Gastrocnemius medialis (tissue), 4 donors: ENCODE results near the gene TSPAN2. TPM values are rescaled to one million over a fixed set of nuclear protein-coding genes. Genes with fewer than 3 reads are reported as not detected.

ENCODE experiments used
- ATAC-seq, 2 donors: fragments of 150-250 bp; one replicate each; pipeline ENCODE4 v1.9.1; 2016
- DNase-seq, 2 donors: peaks; one replicate each; pipeline ENCODE4 v3.0.0-alpha.2; 2019
- H3K27ac ChIP-seq, 4 donors: fragments of 200-600 bp; sonication (generic); 1 replicate in 1 of 4; 2 replicates in 3 of 4; pipeline ENCODE4 v1.5.1; 2016 to 2018; ENCODE audit warnings: mild to moderate bottlenecking in 2 of 4, moderate library complexity in 1 of 4
- H3K27me3 ChIP-seq, 3 donors: fragments of 200-600 bp; sonication (generic) in 2 of 3; 1 replicate in 1 of 3; 2 replicates in 2 of 3; pipeline versions ENCODE4 v1.5.1 to v1.6.0; 2016 to 2019; ENCODE audit warnings: mild to moderate bottlenecking in 1 of 3, moderate library complexity in 1 of 3
- H3K36me3 ChIP-seq, 2 donors: fragments of 200-600 bp; sonication (generic) in 1 of 2; one replicate each; pipeline ENCODE4 v1.5.1; 2017 to 2018
- H3K4me1 ChIP-seq, 2 donors: fragments of 200-600 bp; sonication (generic) in 1 of 2; one replicate each; pipeline ENCODE4 v1.5.1; 2016 to 2017; ENCODE audit warnings: mild to moderate bottlenecking in 2 of 2
- H3K4me3 ChIP-seq, 4 donors: fragments of 200-600 bp; sonication (generic) in 3 of 4; 1 replicate in 1 of 4; 2 replicates in 3 of 4; pipeline ENCODE4 v1.5.1; 2016 to 2019; ENCODE audit warnings: mild to moderate bottlenecking in 2 of 4
- H3K9me3 ChIP-seq, 3 donors: fragments of 200-600 bp; sonication (generic) in 2 of 3; 1 replicate in 1 of 3; 2 replicates in 2 of 3; pipeline ENCODE4 v1.5.1; 2016 to 2019
- CTCF ChIP-seq, 5 experiments: fragments of 450-650 bp in 3 of 5; fragments of 200-600 bp in 2 of 5; sonication (generic) in 2 of 5; IDR thresholded peaks in 4 of 5; conservative IDR thresholded peaks in 1 of 5; 1 replicate in 4 of 5; 2 replicates in 1 of 5; pipeline ENCODE4 v1.5.1; 2016 to 2019; ENCODE audit warnings: antibody characterized with exemption in 5 of 5, mild to moderate bottlenecking in 3 of 5, moderate library complexity in 3 of 5
- POLR2A ChIP-seq, 2 donors: fragments of 450-650 bp; IDR thresholded peaks; one replicate each; pipeline ENCODE4 v1.6.1; 2017; ENCODE audit warnings: antibody characterized with exemption in 2 of 2, mild to moderate bottlenecking in 2 of 2, moderate library complexity in 2 of 2
- in situ Hi-C, 4 donors: fragments of 200-750 bp; cut with MboI; loops; one replicate each; pipeline versions ENCODE4 v1.15.0 to v1.8.0; 2017; ENCODE audit warnings: low sequenced_read_pairs in 4 of 4
- intact Hi-C: fragments of 100-400 bp; cut with DNase I; formaldehyde crosslinking; loops from one replicate; pipeline ENCODE4 v1.15.1; 2023; ENCODE audit warnings: low total_unique reads
- total RNA-seq, 4 donors: library from RNA; depleted of rRNA; stranded (reverse); fragments of >200 nt; gene quantifications; one replicate each; pipeline versions ENCODE4 v1.1.0 to v1.2.3, GENCODE V29; 2016

Gene TSPAN2
- total RNA-seq, 4 donors from 2014 or later: 0.70 to 2.6 (median 2.0) TPM; not detected in 1

- ATAC-seq (no peak), DNase-seq (no peak)
- Histone ChIP-seq H3K36me3 (no peaks in the 10 kb centered on the region), H3K9me3 (no peaks in the 10 kb centered on the region), H3K4me1 (no peaks in the 10 kb centered on the region), H3K4me3 (no peak overlapping the region), H3K27me3 (no peaks in the 10 kb centered on the region), H3K27ac (no peak overlapping the region)
- TF ChIP-seq POLR2A (IDR thresholded peaks at IDR 0.05) (no peak), CTCF (IDR thresholded peaks at IDR 0.05 in 4 of 5, conservative IDR thresholded peaks at IDR 0.05 in 1 of 5) (no peak)
- intact Hi-C loops (no loop called here), in situ Hi-C loops (no loop called here)
Observed at GRCh38 chr1:115036814-115037507, 52.3 kb downstream of the TSPAN2 start.

- intact Hi-C loops: no loop called here
- Histone ChIP-seq H3K27ac (no peak overlapping the region), H3K9me3 (no peaks in the 10 kb centered on the region), H3K4me1 (no peaks in the 10 kb centered on the region), H3K27me3 (no peaks in the 10 kb centered on the region), H3K4me3 (no peak overlapping the region), H3K36me3 (no peaks in the 10 kb centered on the region)
- TF ChIP-seq CTCF (IDR thresholded peaks at IDR 0.05 in 4 of 5, conservative IDR thresholded peaks at IDR 0.05 in 1 of 5): no peak
- TF ChIP-seq POLR2A (IDR thresholded peaks at IDR 0.05): no peak
- DNase-seq: no peak
- ATAC-seq: no peak
- in situ Hi-C loops: no loop called here
Observed at GRCh38 chr1:115035652-115036051, 53.7 kb downstream of the TSPAN2 start.

GRCh38 chr1:115031595-115031994 lies 57.7 kb downstream of the TSPAN2 start:
- Histone ChIP-seq H3K27ac (no peak overlapping the region), H3K9me3 (no peaks in the 10 kb centered on the region), H3K4me1 (no peaks in the 10 kb centered on the region), H3K36me3 (no peaks in the 10 kb centered on the region), H3K4me3 (no peak overlapping the region), H3K27me3 (no peaks in the 10 kb centered on the region)
- intact Hi-C loops: no loop called here
- TF ChIP-seq CTCF (IDR thresholded peaks at IDR 0.05 in 4 of 5, conservative IDR thresholded peaks at IDR 0.05 in 1 of 5) (no peak), POLR2A (IDR thresholded peaks at IDR 0.05) (no peak)
- in situ Hi-C loops: no loop called here
- DNase-seq (no peak), ATAC-seq (no peak)

DNA sequence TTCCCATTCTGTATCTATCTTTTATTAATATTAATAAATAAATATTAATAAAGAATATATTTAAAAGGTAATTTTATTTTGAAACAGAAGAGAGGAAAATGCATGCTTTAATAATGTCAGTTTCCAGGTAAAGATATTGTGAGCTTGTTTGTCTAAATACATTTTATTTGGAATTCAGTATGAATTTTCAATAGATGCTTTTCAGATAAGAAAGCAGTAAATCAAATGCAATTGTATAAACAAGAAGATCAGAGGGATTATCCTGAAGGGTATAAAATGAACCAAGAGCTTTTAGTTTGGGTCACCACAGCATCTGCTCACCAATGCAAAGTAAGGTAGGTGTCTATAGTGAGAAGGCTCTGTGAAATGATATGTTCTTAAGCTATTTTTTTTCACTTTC lies 59.8 kb downstream of the TSPAN2 start, which contains the start of gene TSHB:
Gene TSHB (plus strand): TSS at position 301 of the 400 bp plus-strand sequence. CDS start 3,537 bp downstream, outside the sequence.
- in situ Hi-C loops: no loop called here
- intact Hi-C loops: no loop called here
- Histone ChIP-seq H3K27me3 (no peaks in the 10 kb centered on the region), H3K4me3 (no peak within 1 kb of the TSS), H3K27ac (no peak within 1 kb of the TSS), H3K36me3 (no peaks in the 10 kb centered on the region), H3K4me1 (no peaks in the 10 kb centered on the region), H3K9me3 (no peaks in the 10 kb centered on the region)
- TF ChIP-seq CTCF (IDR thresholded peaks at IDR 0.05 in 4 of 5, conservative IDR thresholded peaks at IDR 0.05 in 1 of 5) (no peak), POLR2A (IDR thresholded peaks at IDR 0.05) (no peak)
- ATAC-seq (no peak), DNase-seq (no peak)

GRCh38 chr1:115023593-115023992 lies 65.7 kb downstream of the TSPAN2 start:
- TF ChIP-seq POLR2A (IDR thresholded peaks at IDR 0.05): no peak
- TF ChIP-seq CTCF (IDR thresholded peaks at IDR 0.05 in 4 of 5, conservative IDR thresholded peaks at IDR 0.05 in 1 of 5): no peak
- Histone ChIP-seq H3K4me3 (no peak overlapping the region), H3K27me3 (no peaks in the 10 kb centered on the region), H3K4me1 (no peaks in the 10 kb centered on the region), H3K27ac (no peak overlapping the region), H3K9me3 (no peaks in the 10 kb centered on the region), H3K36me3 (no peaks in the 10 kb centered on the region)
- intact Hi-C loops: no loop called here
- in situ Hi-C loops: no loop called here
- DNase-seq: no peak
- ATAC-seq: no peak
